Measurements from ENCODE around the gene ENPP4.
"Not testable (repeated sequence)": the region's sequence is repeated elsewhere in the genome, so short reads cannot be mapped to it uniquely, and the experiment has no call there.

Gene ENPP4

DNA sequence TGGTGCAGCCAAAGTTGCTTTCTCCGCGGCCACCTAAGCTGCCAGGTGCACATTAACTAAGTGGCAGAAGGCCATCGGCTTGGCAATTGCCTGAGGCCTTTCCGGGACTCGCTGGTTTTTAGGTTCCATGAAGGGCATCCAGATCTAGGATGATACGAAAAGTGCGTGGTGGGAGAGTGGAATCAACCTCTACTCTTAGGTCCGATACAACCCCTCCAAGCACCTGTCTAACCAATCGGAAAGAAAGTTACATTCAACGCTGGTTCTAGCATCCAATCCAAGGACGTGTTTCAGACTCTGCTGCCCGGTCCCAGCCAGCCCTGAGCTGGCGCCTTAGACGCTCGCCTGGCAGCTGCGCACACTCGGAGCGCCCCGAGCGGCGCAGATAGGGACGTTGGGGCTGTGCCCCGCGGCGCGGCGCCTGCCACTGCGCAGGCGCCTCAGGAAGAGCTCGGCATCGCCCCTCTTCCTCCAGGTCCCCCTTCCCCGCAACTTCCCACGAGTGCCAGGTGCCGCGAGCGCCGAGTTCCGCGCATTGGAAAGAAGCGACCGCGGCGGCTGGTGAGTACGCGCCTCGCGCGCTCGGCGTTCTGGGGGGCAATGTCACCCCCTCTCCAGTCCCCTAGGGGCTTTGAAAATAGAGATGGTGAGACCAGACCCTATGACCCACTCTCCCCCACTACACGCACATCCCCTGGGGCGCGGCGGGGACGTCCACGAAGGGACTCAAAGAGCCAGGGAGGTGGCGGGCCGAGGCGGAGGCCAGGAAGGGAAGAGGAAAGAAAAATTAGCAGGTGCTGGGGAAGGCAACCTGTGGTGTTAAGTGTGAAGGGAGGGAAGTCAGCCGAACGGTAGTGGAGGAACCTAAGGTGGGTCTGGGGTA lies at the start of gene ENPP4:
Gene ENPP4 (plus strand): TSS at position 361 of the 883 bp plus-strand sequence. CDS start 9,595 bp downstream, outside the sequence.
- DNase-seq, result peak; percentile 85

GRCh38 chr6:46080111-46080510 lies 49.7 kb upstream of the ENPP4 start:
- DNase-seq, result no peak

- not testable (repeated sequence) for DNase-seq
These were observed 44.1 kb upstream of the ENPP4 start for GRCh38 chr6:46085688-46086087.

DNA sequence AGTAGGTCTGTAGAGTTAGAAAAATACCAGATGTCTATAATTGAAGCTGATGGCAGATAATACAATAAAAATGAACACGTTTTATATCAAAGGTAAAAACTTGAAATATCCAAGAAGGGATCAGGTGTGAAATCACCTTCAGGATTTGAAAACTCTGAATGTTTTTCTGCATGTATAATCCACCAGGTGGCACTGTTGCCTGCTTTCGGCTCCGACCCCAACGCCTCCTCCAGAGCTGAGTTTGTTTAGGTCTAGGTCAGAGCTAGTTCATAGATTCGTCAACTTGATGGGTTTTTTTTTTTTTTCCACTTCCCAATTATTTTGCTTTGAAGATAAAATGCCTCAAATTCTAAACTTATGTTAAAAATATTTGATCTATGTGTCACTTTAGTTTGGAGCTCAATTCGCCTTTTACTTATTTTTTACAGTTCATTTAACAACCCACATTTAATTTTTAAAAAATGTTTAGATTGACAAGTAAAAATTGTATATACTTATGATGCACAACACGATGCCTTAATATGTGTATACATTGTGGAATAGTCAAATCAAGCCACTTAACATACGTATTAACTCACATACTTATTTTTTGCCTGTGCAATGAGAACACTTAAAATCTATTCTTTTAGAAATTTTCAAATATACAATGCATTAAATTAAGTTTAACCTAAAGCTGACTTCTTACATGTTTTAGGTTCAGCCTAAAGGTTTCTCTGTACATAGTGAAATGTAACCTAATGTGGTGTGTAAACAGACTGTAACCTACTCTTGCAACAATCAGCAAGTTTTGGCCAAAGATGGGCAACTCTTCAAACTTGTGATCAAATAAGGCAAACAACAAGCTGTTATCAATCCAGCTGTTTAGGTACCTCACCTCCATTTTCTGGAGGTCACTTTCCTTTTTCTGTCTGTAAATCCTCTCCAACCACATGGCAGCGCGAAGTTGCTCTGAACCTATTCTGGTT lies 39.4 kb upstream of the ENPP4 start:
- DNase-seq, result peak; percentile 27

DNA sequence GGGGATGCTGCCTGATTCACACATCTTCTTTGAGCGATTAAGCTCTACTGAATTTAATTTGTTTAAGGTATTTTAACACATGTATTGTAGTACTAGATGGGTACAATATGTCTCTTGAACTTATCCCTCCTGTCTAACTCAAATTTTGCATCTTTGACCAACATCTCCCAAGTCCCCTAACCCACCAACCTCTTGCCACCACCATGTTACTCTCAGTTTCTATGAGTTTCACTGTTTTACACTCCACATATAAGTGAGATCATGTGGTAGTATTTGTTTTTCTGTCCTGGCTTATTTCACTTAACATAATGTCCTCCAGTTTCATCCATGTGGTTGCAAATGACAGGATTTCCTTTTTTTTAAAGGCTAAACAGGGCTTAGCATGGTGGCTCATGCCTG lies 38.7 kb upstream of the ENPP4 start:
- DNase-seq, result no peak

GRCh38 chr6:46095251-46095650 lies 34.5 kb upstream of the ENPP4 start:
- DNase-seq, result no peak

DNA sequence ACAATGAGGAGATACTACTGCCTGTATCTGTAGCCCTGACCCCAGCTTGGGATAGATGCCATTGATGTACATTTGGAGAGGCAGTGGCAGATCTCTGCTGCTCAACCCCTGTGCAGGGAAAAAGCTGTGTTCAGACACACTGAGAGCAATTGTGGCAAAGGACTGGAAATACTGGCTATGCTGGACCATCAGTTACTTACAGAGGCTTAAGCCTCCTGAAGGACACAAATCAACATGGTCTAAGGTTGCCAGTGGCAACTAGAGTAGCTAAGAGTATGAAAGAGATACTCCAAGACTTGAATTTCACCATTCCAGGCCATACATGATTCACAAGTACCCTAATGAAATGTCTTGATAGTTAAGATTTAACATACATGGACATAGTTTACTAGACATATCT lies 32.4 kb upstream of the ENPP4 start:
- no peak for DNase-seq

GRCh38 chr6:46098678-46099077 lies 31.1 kb upstream of the ENPP4 start:
- no peak for DNase-seq

- DNase-seq, result no peak
These were observed 29.8 kb upstream of the ENPP4 start for GRCh38 chr6:46099952-46100351.

DNA sequence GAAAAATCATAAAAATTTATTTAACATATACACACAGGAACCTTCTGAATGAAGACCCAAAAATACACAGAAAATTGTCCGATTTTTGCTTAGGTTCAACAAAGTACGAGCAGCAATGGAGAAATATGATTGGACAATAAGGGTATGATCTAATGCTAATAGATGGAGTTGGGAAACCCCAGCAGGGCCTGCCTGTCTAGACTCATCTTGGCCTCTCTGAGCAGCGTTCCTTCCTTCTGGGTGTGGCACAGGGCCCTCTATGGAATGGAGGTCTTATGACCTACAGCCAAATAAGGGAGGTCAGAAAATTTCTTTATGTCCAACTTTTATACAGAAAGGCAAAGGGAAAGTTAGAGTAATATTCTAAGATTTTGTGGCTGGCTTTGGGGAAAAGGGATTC lies 27.7 kb upstream of the ENPP4 start:
- DNase-seq, result no peak

DNA sequence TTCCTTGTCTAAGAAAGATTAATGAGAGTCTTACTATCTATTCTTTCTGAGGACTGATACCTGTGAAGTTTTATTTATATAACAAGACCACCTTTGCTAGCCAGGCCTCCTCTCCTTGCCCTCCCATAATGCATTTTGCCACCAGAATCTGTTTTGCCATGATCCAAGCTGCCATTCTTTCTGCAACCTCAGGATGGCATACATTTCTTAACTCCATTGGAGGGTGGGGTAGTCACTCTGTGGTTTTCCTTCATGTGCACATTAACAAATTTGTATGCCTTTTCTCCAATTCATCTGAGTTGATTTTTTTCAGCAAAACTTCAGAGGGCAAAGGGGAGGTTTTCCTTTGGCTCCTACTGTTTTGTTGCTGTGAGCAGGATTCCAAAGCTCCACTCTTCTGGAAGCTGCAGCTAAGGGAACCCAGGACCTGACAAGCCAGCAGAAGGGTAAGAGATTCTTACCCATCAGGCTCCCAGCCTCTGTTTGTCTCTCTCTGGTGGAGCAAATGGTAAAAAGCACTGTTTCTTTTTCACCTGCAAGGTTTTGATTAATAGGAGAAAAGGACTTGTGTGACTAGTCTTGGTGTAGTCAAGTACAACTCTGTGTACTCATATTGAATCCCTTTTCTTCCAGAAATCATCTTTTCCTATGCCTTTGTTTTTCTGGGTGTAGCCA lies 26.2 kb upstream of the ENPP4 start:
- no peak for DNase-seq

DNA sequence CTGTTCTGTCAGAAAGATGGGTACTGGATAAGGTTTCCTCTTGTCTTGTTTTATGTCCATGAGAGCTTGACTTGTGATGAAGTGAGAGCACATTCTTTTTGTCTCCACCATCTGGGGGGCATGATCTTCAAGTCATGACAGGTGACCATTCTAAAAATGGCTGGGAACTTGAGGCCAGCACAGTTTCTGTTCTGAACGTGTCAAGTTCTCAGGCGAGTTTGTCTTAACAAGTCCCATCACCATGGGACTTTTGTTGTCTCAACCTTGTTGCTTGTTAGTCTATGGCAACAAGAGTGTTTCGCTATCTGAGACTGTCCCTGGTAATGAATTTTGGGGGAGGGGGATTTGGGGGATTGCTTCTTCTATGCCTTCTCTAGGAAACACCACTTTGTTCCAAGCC lies 25.6 kb upstream of the ENPP4 start:
- DNase-seq, result no peak

DNA sequence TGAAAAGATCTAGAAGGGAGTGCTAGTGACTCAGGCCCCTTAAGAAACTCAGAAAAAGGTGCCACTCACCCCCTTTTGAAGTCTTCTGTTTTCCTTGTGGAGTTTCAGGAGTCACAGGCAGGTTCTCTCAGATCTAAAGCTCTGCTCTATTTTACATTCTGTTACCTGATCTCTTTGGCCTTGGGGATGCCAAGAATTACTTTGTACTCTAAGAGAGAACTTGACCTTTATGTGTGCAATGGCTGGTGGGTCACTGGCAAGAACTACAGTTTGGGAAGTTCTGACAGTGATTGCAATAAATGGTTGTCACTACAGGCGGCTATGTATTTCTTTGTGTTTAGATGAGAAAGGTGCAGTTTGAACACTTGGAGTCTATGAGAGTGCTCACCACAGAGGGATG lies 24.2 kb upstream of the ENPP4 start:
- DNase-seq, result no peak

DNA sequence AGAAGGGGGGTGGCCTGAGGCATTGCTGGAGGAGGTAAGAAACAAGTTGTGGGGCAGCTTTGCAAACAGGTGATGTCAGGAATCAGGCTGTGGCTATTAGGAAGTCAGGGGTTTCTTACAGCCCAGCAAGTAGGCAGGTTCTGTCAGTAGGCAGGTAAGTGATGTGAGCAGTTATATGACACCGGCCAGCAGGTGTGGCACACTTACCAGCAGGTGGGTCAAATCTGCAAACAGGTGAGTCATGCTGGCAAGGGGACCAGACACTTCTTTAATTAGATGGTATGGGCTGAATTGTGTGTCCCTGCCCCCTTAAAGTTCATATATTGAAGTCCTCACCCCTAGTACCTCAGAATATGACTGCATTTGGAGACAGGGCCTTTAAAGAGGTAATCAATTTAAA lies 16.4 kb upstream of the ENPP4 start:
- no peak for DNase-seq

GRCh38 chr6:46115634-46116033 lies 14.2 kb upstream of the ENPP4 start:
- DNase-seq, result no peak

- DNase-seq, result no peak
These were observed 13.5 kb upstream of the ENPP4 start for GRCh38 chr6:46116289-46116688.

DNA sequence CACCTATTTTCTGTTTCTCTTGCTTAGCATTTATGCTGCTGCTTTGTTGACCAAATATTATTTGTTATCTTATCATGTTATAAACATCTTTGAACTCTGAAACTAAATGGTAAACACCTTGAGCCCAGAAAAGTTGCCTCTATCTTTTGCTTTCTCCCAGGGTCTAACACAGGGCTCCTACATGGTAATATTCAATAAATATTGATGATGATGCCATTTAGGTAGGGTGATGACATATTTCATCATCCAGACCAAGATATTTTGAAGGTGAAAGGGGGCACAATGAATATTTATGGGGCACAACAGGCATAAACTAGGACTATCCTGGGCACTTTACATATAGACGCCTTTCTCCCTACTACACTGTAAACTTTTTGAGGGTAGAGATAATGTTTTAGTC lies 11.6 kb upstream of the ENPP4 start:
- DNase-seq, result no peak

- DNase-seq, result no peak
These were observed 11.0 kb upstream of the ENPP4 start for GRCh38 chr6:46118836-46119235.

- DNase-seq, result not testable (repeated sequence)
These were observed 10.1 kb upstream of the ENPP4 start for GRCh38 chr6:46119679-46120078.

GRCh38 chr6:46128476-46128875 lies 1.3 kb upstream of the ENPP4 start:
- no peak for DNase-seq

- DNase-seq, result no peak
These were observed 529 bp upstream of the ENPP4 start for GRCh38 chr6:46129291-46129628.

- no peak for DNase-seq
These were observed 877 bp downstream of the ENPP4 start for GRCh38 chr6:46130666-46131065.

DNA sequence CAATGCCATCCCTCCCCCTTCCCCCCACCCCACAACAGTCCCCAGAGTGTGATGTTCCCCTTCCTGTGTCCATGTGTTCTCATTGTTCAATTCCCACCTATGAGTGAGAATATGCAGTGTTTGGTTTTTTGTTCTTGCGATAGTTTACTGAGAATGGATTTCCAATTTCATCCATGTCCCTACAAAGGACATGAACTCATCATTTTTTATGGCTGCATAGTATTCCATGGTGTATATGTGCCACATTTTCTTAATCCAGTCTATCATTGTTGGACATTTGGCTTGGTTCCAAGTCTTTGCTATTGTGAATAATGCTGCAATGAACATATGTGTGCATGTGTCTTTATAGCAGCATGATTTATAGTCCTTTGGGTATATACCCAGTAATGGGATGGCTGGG lies 1.5 kb downstream of the ENPP4 start:
- not testable (repeated sequence) for DNase-seq
